DMS79 (cell line): ENCODE measurements around the gene SLC6A5.
A peak's percentile ranks its signal among the peaks of the same experiment; 100 is the strongest.

Experiments
- DNase-seq: peaks from one replicate; lab custom pipeline; 2025; lab: John Stamatoyannopoulos, UW

SLC6A5 gene

GRCh38 chr11:20620988-20621387 is 21.6 kb downstream of the SLC6A5 start:
- no peak for DNase-seq

DNA sequence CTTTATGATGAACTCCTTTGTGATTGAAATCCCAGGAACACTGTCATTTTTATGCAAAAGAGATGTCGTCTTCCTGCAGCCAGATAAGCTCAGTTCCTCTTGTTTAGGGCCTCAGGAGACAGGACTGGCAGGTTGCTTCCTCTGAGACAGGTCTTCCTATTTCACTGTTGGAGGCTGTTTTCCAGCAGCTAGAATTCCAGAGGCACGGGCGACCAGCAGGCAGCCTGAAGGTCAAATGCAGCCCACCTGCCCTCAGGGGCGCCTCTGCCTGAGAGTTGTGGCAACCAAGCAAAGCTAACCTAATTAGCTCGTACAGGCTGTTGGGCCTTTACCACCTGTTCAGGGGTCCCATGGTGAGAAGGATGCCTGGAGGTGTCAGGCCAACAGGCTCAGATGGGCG is 22.3 kb downstream of the SLC6A5 start:
- no peak for DNase-seq

GRCh38 chr11:20623252-20623651 is 23.8 kb downstream of the SLC6A5 start:
- DNase-seq = no peak

DNA sequence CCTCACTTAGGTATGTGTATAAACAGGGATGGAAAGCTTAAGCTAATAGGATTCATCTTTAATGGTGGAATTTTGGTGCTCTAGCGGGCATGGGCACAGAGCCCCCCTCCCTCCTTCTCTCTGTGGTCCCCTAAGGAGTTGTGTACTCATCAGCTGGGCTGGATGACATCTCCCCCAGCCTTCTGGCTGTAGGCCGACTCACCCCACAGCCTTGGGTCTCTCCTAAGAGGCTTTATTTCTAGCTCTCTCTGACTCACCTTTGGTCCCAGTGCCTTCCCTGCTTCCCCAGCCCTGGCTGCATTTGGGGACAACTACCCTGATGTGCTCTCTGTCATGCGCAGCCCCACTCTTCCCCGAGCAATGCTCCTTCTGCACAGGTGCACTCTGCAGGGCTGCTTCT is 26.9 kb downstream of the SLC6A5 start:
- DNase-seq = no peak

- no peak for DNase-seq
These were observed 27.6 kb downstream of the SLC6A5 start for GRCh38 chr11:20627026-20627425.

- no peak for DNase-seq
These were observed 28.3 kb downstream of the SLC6A5 start for GRCh38 chr11:20627701-20628100.

- no peak for DNase-seq
These were observed 32.2 kb downstream of the SLC6A5 start for GRCh38 chr11:20631519-20632168.

DNA sequence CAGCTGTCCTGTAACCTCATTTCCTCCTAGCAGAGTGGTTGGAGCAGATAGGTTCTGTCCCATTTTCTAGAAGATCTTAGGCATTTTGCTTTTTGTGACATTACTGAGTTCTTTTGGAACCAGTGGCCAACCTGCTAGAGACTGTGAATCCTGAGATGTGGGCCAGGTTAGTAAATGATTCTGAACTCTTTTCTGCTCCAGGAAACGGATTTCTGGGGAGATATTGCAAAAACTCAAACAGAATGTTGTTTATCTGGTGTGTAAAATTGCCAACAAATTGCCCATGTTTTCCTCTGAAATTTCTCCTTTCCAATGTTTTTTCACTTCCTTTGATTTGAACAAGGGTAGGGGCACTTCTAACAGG is 32.7 kb downstream of the SLC6A5 start:
- no peak for DNase-seq

GRCh38 chr11:20634044-20634443 is 34.6 kb downstream of the SLC6A5 start:
- no peak for DNase-seq

GRCh38 chr11:20634781-20635180 is 35.4 kb downstream of the SLC6A5 start:
- DNase-seq = no peak

DNA sequence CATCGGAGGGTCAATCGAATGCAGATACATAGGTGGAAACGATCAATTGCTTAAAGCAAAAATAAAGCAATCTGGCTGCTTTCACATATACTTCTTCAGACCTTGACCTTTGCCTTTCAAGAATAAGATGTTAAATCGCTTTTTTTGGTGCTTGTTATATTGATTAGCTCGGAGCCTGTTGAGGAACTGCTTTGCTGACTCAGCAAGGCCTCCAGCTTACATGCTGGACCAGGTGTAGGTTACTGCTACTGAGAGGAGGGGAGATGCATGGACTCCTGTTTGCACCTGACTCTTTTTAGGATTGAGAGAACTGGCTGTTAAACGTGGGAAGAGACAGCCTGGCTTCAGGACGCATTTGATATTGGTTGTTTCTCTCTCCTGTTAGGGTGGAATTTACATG is 38.7 kb downstream of the SLC6A5 start:
- DNase-seq = no peak

DNA sequence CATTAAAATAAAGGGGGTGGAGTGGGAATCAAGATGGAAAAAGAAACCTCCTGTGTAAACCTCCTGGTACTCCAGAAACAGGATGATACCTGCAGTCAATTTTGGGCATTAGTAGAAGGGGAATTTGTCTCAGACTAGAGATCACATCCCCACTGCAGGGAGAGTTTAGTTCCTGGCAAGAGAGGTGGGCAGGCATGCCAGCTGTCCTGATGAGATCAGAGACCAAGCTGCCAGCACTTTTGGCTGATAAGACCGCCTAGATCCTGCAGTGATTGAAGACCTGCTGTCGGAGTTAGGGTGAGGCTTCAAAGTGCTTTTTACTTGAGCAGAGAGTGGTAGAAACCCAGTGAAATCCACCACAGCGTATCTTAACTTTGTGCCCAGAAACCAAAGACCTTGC is 40.3 kb downstream of the SLC6A5 start:
- no peak for DNase-seq

DNA sequence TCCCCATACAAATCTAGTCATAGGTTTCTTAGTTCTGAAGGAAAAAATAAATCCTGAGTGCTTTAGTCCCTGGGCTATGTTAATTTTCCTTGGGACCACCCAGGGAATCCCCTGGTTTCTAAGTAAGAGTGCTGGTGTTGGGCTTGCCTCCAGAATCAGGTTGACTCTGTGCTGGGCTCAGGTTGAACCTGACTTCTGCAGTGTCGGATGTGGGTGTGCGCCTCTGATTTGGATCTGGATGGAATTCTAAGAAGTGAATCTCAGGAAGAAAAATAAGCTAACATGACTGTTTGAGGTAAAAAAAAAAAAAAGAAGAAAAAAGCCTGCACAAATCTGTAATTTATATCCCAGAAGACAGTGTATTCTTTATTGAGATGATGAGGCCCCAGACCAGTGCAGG is 41.0 kb downstream of the SLC6A5 start:
- no peak for DNase-seq

- no peak for DNase-seq
These were observed 45.0 kb downstream of the SLC6A5 start for GRCh38 chr11:20644360-20644759.

DNA sequence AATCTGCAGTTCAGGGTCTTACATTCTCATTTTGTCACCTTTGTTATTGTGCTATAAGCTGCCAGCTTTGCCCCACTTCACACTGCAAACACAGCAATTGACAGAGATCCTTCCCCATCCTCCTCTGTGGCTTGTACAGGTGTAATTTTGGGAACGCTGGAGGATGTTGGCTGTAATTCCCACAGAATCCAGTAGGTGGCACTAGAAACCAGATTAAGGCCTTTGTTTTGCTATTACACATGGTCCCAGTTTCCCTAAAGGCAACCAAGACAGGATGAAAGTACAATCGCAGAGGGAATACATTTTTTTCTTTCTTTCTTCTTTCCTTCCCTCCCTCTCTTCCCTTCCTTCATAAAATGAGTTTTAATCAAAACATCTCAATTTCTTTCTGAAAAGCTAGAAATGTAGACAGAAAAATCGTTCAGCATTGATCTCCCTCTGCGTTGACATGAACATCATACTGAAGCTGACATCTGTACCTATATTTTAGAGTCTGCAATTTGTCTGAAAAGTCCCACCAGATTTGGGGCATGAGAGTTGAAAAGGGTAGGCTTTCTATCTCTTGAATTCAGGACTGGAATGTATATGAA is 48.7 kb downstream of the SLC6A5 start:
- peak; percentile 25 for DNase-seq

GRCh38 chr11:20652150-20652806 is 52.9 kb downstream of the SLC6A5 start:
- no peak for DNase-seq

GRCh38 chr11:20654038-20654437 is 54.6 kb downstream of the SLC6A5 start:
- DNase-seq = no peak

DNA sequence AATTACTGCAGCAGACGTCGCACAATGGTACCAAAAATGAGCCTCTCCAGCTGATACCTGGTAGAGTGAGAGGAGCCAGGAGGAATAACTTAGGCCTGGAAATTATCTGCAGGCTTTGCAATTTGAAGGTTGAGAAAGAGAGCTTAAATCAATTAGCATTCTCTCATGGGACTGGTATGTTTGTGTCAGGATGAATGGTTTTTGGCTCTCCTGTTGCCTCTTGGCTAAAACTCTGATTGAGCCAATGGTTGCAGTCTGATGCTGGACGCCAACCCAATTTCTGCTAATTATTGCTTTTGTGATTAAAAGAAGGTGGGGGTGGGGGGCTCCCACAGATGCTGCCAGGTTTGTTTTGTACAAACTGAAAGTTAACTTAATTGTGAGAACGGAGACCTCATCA is 57.5 kb downstream of the SLC6A5 start:
- DNase-seq = no peak

GRCh38 chr11:20658135-20658534 is 58.7 kb downstream of the SLC6A5 start:
- DNase-seq = no peak

DNA sequence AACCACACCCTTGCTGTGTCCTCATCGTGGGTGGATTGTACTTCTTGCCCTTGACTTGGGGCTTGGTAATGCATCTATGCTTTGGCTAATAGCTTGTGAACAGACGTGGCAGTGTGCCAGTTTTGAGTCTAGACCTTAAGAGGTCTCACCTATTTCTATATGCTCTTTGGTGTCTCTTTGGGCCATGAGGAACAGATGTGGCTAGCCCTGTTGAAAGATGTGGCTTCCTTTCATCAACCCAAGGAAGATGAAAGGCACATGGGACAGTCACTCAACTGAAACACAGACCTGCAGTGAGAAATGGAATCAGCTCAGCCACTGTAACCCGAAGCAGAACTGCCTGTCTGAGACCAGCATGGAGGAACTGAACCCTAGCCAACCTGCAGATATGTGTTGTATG is 62.0 kb downstream of the SLC6A5 start:
- no peak for DNase-seq

DNA sequence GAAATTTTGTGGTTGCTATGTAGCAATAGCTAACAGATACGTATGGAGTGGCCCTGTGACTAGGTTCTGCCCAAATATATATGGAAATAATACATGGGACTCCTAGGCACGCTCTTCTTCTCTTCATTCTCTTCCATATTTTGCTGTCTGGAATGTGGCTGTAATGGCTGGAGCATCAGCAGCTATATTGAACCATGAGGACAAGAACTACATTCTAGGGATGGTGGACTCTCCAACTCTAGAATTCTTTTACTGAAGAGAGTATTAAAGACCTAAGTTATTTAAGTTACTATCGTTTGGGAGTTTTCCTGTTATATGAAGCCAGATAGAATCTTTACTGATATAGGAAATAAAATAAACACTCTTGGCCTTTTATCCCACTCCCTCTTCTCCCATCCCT is 62.4 kb downstream of the SLC6A5 start:
- DNase-seq = no peak

DNA sequence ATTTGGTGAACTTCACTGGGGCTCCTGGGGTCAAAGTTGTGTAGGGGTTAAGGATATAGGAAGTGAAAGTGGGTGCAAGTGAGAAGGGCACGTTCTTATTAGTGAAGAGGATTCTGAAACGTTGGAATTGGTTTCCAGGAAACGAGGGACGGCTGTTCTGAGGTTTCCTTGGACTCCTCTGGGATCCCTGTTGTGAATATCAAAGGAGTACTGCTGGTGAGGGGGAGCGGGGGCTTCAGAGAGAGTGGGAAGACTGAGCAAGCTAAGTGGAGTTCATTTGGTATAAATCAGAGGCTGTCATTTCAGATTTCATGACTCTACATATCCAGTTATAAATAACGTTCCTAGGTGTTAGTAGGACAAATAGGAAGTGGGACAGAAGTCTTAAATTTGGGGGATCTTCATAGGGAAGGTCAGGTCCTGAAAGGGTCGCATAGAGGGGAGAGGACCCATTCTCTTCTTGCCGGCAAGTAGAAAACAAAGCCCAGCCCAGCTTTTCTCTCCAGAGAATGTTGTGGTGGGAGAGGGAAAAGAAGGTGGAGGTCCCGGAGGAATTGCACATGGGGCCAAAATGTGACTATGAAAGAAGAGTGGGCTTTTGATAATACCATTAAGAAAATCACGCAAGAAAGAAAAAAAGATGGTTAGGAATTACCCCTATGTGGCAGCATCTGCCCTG is 68.9 kb downstream of the SLC6A5 start:
- DNase-seq = no peak
